ENCODE results near the gene JAKMIP2. TPM values are rescaled to one million over a fixed set of nuclear protein-coding genes. Genes with fewer than 3 reads are reported as not detected.

JAKMIP2 gene
- total RNA-seq, 1 experiment from 2014 or later, result 6.4 TPM

GRCh38 chr5:147633173-147633572 is 149.4 kb downstream of the JAKMIP2 start:
- Histone ChIP-seq H3K79me2 (ENCODE audit: insufficient read depth, low read length) (no peaks in the 10 kb centered on the region), H3K56ac (ENCODE audit: insufficient read length, low read depth, low read length) (no peak overlapping the region), H2BK20ac (ENCODE audit: low read depth, low read length, poor library complexity, severe bottlenecking) (no peak overlapping the region), H3K18ac (ENCODE audit: insufficient read length, low read depth, low read length) (no peak overlapping the region), H3K14ac (ENCODE audit: insufficient read depth, low read length) (no peak overlapping the region), H3K27me3 (ENCODE audit: insufficient read depth, low read length) (no peaks in the 10 kb centered on the region), H3K4me1 (ENCODE audit: insufficient read depth, low read length) (no peaks in the 10 kb centered on the region), H3K79me1 (ENCODE audit: insufficient read depth, low read depth, low read length, poor library complexity, severe bottlenecking) (no peaks in the 10 kb centered on the region), H3K4ac (ENCODE audit: low read depth, low read length) (no peak overlapping the region), H2BK120ac (ENCODE audit: low read depth, low read length, poor library complexity, severe bottlenecking) (no peak overlapping the region), H4K91ac (ENCODE audit: insufficient read length, low read depth, low read length) (no peak overlapping the region), H3T11ph (ENCODE audit: low read length) (no peak overlapping the region), H3K27ac (ENCODE audit: insufficient read length, low read depth, low read length) (no peak overlapping the region), H4K5ac (ENCODE audit: insufficient read length, low read depth, low read length) (no peak overlapping the region), H4K20me1 (ENCODE audit: control insufficient read depth, insufficient read depth, insufficient read length) (no peaks in the 10 kb centered on the region), H3K9ac (ENCODE audit: extremely low read depth, insufficient read length, low read length) (no peak overlapping the region), H2BK12ac (ENCODE audit: insufficient read length, low read depth, low read length) (no peak overlapping the region), H3K9me3 (ENCODE audit: control insufficient read depth, low read depth, low read length) (no peaks in the 10 kb centered on the region), H4K8ac (replicated peaks; ENCODE audit: insufficient read length, low read depth, low read length) (no peak overlapping the region), H2AK5ac (ENCODE audit: insufficient read length, low read length) (no peak overlapping the region), H2AFZ (ENCODE audit: low read length) (no peak overlapping the region), H2BK15ac (ENCODE audit: low read depth, low read length) (no peak overlapping the region), H2BK5ac (ENCODE audit: insufficient read length, low read length) (no peak overlapping the region), H3K23me2 (ENCODE audit: insufficient read length, low read depth, low read length, poor library complexity, severe bottlenecking) (no peaks in the 10 kb centered on the region), H3K4me2 (ENCODE audit: insufficient read depth, insufficient read length, low read length) (no peak overlapping the region), H3K23ac (ENCODE audit: insufficient read length, low read depth, low read length) (no peak overlapping the region)
- H3K9me3 Mint-ChIP-seq, result no peaks in the 10 kb centered on the region
- H3K27me3 Mint-ChIP-seq (ENCODE audit: low read depth), result no peaks in the 10 kb centered on the region
- DNase-seq, result no peak
- peaks cover 15 to 20% of the 10 kb centered on the region in 2 experiments for H3K4me1 Mint-ChIP-seq
- H3K36me3 Mint-ChIP-seq (ENCODE audit: insufficient read depth in 1 of 3, low read depth in 3 of 3), result peaks cover 22 to 78% (median 46%) of the 10 kb centered on the region in 3 experiments; a peak in 6 of 7 replicates
- TF ChIP-seq, protein P1, sequence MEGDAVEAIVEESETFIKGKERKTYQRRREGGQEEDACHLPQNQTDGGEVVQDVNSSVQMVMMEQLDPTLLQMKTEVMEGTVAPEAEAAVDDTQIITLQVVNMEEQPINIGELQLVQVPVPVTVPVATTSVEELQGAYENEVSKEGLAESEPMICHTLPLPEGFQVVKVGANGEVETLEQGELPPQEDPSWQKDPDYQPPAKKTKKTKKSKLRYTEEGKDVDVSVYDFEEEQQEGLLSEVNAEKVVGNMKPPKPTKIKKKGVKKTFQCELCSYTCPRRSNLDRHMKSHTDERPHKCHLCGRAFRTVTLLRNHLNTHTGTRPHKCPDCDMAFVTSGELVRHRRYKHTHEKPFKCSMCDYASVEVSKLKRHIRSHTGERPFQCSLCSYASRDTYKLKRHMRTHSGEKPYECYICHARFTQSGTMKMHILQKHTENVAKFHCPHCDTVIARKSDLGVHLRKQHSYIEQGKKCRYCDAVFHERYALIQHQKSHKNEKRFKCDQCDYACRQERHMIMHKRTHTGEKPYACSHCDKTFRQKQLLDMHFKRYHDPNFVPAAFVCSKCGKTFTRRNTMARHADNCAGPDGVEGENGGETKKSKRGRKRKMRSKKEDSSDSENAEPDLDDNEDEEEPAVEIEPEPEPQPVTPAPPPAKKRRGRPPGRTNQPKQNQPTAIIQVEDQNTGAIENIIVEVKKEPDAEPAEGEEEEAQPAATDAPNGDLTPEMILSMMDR (conservative IDR thresholded peaks at IDR 0.05), result no peak
- H3K4me3 Mint-ChIP-seq, result no peak overlapping the region
- peak overlapping the region in 2 of 3 experiments; percentile 8 to 75; a peak in 3 of 7 replicates for H3K27ac Mint-ChIP-seq
